Activated naive CD8-positive, alpha-beta T cell (primary cell): ENCODE measurements around the gene RPS6KA1.

ENCODE experiments used
- H3K27ac Mint-ChIP-seq: one replicate; pipeline ENCODE4 v1.8.0; 2021; ENCODE audit warnings: mixed read lengths
- H3K27me3 Mint-ChIP-seq: one replicate; pipeline ENCODE4 v1.8.0; 2021; ENCODE audit warnings: mixed read lengths
- H3K36me3 Mint-ChIP-seq: one replicate; pipeline ENCODE4 v1.8.0; 2021; ENCODE audit warnings: mixed read lengths
- H3K4me1 Mint-ChIP-seq: one replicate; pipeline ENCODE4 v1.8.0; 2021; ENCODE audit warnings: low read depth, mixed read lengths
- H3K4me3 Mint-ChIP-seq: one replicate; pipeline ENCODE4 v1.8.0; 2021; ENCODE audit warnings: mild to moderate bottlenecking, mixed read lengths
- H3K9me3 Mint-ChIP-seq: one replicate; pipeline ENCODE4 v1.8.0; 2021; ENCODE audit warnings: low read depth, mixed read lengths

The RPS6KA1 gene

GRCh38 chr1:26540351-26540750 lies 10.8 kb downstream of the RPS6KA1 start:
- Mint-ChIP-seq H3K27ac (peak overlapping the region; percentile 90), H3K4me3 (no peak overlapping the region), H3K4me1 (peaks cover 72% of the 10 kb centered on the region), H3K36me3 (no peaks in the 10 kb centered on the region), H3K9me3 (no peaks in the 10 kb centered on the region), H3K27me3 (no peaks in the 10 kb centered on the region)

GRCh38 chr1:26541431-26541815 lies 11.9 kb downstream of the RPS6KA1 start:
- H3K4me1 Mint-ChIP-seq = peaks cover 76% of the 10 kb centered on the region

GRCh38 chr1:26541816-26542711 lies 12.5 kb downstream of the RPS6KA1 start:
- Mint-ChIP-seq H3K4me3 (peak overlapping the region; percentile 82), H3K36me3 (no peaks in the 10 kb centered on the region), H3K4me1 (peaks cover 81% of the 10 kb centered on the region), H3K9me3 (no peaks in the 10 kb centered on the region), H3K27ac (peak overlapping the region; percentile 95), H3K27me3 (no peaks in the 10 kb centered on the region)

More at GRCh38 chr1:26541431-26541815, 11.9 kb downstream of the RPS6KA1 start:
- H3K36me3 Mint-ChIP-seq = no peaks in the 10 kb centered on the region
- peak overlapping the region; percentile 95 for H3K27ac Mint-ChIP-seq
- peak overlapping the region; percentile 82 for H3K4me3 Mint-ChIP-seq
- no peaks in the 10 kb centered on the region for H3K27me3 Mint-ChIP-seq
- H3K9me3 Mint-ChIP-seq = no peaks in the 10 kb centered on the region

- Mint-ChIP-seq H3K27ac (peak overlapping the region; percentile 95), H3K9me3 (no peaks in the 10 kb centered on the region), H3K4me1 (peaks cover 89% of the 10 kb centered on the region), H3K4me3 (peak overlapping the region; percentile 82), H3K27me3 (no peaks in the 10 kb centered on the region), H3K36me3 (no peaks in the 10 kb centered on the region)
Observed at GRCh38 chr1:26542771-26543451, 13.3 kb downstream of the RPS6KA1 start.

- peak overlapping the region; percentile 95 for H3K27ac Mint-ChIP-seq
- no peaks in the 10 kb centered on the region for H3K36me3 Mint-ChIP-seq
- H3K27me3 Mint-ChIP-seq = no peaks in the 10 kb centered on the region
- peak overlapping the region; percentile 42 for H3K4me3 Mint-ChIP-seq
- peaks cover 89% of the 10 kb centered on the region for H3K4me1 Mint-ChIP-seq
- no peaks in the 10 kb centered on the region for H3K9me3 Mint-ChIP-seq
Observed at GRCh38 chr1:26543462-26543861, 13.9 kb downstream of the RPS6KA1 start.

- Mint-ChIP-seq H3K4me3 (peak overlapping the region; percentile 39), H3K27ac (peak overlapping the region; percentile 96), H3K36me3 (no peaks in the 10 kb centered on the region)
Observed at GRCh38 chr1:26544126-26544525, 14.6 kb downstream of the RPS6KA1 start.

GRCh38 chr1:26545969-26546323 lies 16.4 kb downstream of the RPS6KA1 start:
- Mint-ChIP-seq H3K27ac (peak overlapping the region; percentile 96), H3K4me3 (peak overlapping the region; percentile 94), H3K27me3 (no peaks in the 10 kb centered on the region), H3K36me3 (no peaks in the 10 kb centered on the region), H3K9me3 (no peaks in the 10 kb centered on the region), H3K4me1 (peaks cover 70% of the 10 kb centered on the region)

More at GRCh38 chr1:26544126-26544525, 14.6 kb downstream of the RPS6KA1 start:
- peaks cover 84% of the 10 kb centered on the region for H3K4me1 Mint-ChIP-seq
- H3K27me3 Mint-ChIP-seq = no peaks in the 10 kb centered on the region
- H3K9me3 Mint-ChIP-seq = no peaks in the 10 kb centered on the region

- Mint-ChIP-seq H3K36me3 (no peaks in the 10 kb centered on the region), H3K9me3 (no peaks in the 10 kb centered on the region), H3K4me1 (peaks cover 68% of the 10 kb centered on the region), H3K4me3 (peak overlapping the region; percentile 94), H3K27ac (peak overlapping the region; percentile 96), H3K27me3 (no peaks in the 10 kb centered on the region)
Observed at GRCh38 chr1:26546375-26546774, 16.8 kb downstream of the RPS6KA1 start.

GRCh38 chr1:26546819-26547218 lies 17.3 kb downstream of the RPS6KA1 start:
- Mint-ChIP-seq H3K36me3 (no peaks in the 10 kb centered on the region), H3K27ac (peak overlapping the region; percentile 96), H3K4me3 (peak overlapping the region; percentile 94), H3K27me3 (no peaks in the 10 kb centered on the region), H3K9me3 (no peaks in the 10 kb centered on the region), H3K4me1 (peaks cover 64% of the 10 kb centered on the region)

GRCh38 chr1:26548841-26549240 lies 19.3 kb downstream of the RPS6KA1 start:
- Mint-ChIP-seq H3K4me3 (no peak overlapping the region), H3K4me1 (peaks cover 46% of the 10 kb centered on the region), H3K9me3 (no peaks in the 10 kb centered on the region), H3K36me3 (no peaks in the 10 kb centered on the region), H3K27ac (peak overlapping the region; percentile 96), H3K27me3 (no peaks in the 10 kb centered on the region)

GRCh38 chr1:26550946-26551345 lies 21.4 kb downstream of the RPS6KA1 start:
- Mint-ChIP-seq H3K9me3 (no peaks in the 10 kb centered on the region), H3K4me3 (no peak overlapping the region), H3K27me3 (no peaks in the 10 kb centered on the region), H3K27ac (peak overlapping the region; percentile 50), H3K4me1 (peaks cover 29% of the 10 kb centered on the region), H3K36me3 (no peaks in the 10 kb centered on the region)

GRCh38 chr1:26552720-26553119 lies 23.2 kb downstream of the RPS6KA1 start:
- no peak overlapping the region for H3K4me3 Mint-ChIP-seq
- H3K36me3 Mint-ChIP-seq = no peaks in the 10 kb centered on the region
- peaks cover 13% of the 10 kb centered on the region for H3K4me1 Mint-ChIP-seq
- H3K27ac Mint-ChIP-seq = no peak overlapping the region
- no peaks in the 10 kb centered on the region for H3K27me3 Mint-ChIP-seq
- no peaks in the 10 kb centered on the region for H3K9me3 Mint-ChIP-seq

GRCh38 chr1:26553942-26554682 lies 24.6 kb downstream of the RPS6KA1 start:
- H3K27me3 Mint-ChIP-seq = no peaks in the 10 kb centered on the region
- peaks cover 4% of the 10 kb centered on the region for H3K4me1 Mint-ChIP-seq
- no peaks in the 10 kb centered on the region for H3K9me3 Mint-ChIP-seq
- H3K36me3 Mint-ChIP-seq = no peaks in the 10 kb centered on the region
- peak overlapping the region; percentile 22 for H3K27ac Mint-ChIP-seq
- no peak overlapping the region for H3K4me3 Mint-ChIP-seq

- Mint-ChIP-seq H3K27ac (no peak overlapping the region), H3K27me3 (no peaks in the 10 kb centered on the region), H3K4me3 (no peak overlapping the region), H3K36me3 (no peaks in the 10 kb centered on the region), H3K9me3 (no peaks in the 10 kb centered on the region), H3K4me1 (peaks cover 4% of the 10 kb centered on the region)
Observed at GRCh38 chr1:26554781-26555180, 25.2 kb downstream of the RPS6KA1 start.

GRCh38 chr1:26555550-26555981 lies 26.0 kb downstream of the RPS6KA1 start:
- Mint-ChIP-seq H3K9me3 (no peaks in the 10 kb centered on the region), H3K27me3 (no peaks in the 10 kb centered on the region), H3K36me3 (peaks cover 2% of the 10 kb centered on the region), H3K4me3 (no peak overlapping the region), H3K4me1 (peaks cover 4% of the 10 kb centered on the region), H3K27ac (no peak overlapping the region)
